NCI-H345 treated with DMSO at 0.1 percent for 48 hours (cell line): ENCODE results near the gene TLE6.
"Not testable (repeated sequence)": the region's sequence is repeated elsewhere in the genome, so short reads cannot be mapped to it uniquely, and the experiment has no call there.

Source experiments
- DNase-seq: peaks from one replicate; lab custom pipeline; 2025; ENCODE audit not compliant: unreplicated experiment; lab: John Stamatoyannopoulos, UW

Gene TLE6

DNA sequence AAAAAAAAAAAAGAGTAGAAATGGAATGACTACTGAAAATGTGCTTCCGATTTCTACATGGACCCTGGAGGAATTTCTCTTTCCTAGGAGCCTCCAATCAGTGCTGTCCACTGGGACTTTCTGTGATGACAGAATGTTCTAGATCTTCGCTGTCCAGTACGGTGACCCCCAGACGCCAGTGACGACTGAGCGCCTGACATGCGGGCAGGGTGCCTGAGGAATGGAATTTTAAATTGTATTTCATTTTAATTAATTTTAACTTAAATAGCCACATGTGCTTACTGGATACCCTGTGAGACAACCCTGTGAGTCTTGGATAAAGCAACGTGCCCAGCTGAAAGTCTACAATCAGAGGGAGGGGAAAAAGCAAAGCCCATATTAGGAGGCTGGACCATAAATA, 4.1 kb upstream of the TLE6 start:
- no peak for DNase-seq

DNA sequence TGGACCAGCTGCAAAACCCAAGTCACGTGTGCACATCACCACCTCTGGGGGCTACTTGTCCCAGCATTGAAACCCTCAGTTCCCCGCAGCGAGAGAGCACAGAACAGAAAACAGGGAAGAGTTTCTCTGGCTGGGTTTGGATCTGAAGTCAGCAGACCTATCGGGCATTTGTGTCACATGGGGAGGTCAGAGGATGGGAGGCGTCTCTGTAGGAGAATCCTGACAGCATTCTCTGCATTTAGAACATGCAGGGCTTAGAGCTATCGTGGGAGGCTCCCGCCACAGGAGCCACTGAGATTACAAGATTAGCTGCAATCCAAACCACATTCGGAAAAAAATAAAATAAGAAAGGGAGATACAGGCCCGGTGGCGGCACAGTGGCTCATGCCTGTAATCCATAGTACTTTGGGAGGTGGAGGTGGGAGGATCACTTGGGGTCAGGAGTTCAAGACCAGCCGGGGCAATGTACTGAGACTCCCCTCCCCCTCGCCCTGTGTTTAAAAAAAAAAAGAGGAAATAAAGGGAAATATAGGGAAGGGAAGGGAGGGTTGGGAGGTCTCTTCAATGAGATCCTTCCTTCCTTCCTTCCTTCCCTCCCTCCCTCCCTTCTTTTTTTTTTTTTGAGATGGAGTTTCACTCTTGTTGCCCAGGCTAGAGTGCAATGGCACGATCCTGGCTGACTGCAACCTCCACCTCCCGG, 2.9 kb upstream of the TLE6 start:
- no peak for DNase-seq

DNA sequence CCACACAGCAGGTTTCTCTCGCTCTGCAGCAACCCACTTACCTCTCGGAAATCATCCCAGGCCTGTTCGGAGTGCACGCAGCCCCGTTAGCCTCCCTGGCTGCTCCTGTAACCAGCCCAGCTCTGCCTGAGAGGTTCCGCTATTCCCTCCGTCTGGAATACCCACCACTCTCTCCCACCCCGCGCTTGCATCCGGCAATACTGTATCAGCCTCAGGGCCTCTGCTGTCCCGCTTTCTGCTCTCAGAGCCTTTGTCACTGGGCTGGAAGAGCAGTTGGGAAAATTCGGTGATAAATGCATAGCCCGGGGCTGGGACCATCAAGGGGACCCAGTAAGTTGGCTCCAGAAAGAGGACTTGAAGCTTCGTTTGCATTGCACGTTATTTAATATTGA, 759 bp upstream of the TLE6 start:
- DNase-seq = no peak

DNA sequence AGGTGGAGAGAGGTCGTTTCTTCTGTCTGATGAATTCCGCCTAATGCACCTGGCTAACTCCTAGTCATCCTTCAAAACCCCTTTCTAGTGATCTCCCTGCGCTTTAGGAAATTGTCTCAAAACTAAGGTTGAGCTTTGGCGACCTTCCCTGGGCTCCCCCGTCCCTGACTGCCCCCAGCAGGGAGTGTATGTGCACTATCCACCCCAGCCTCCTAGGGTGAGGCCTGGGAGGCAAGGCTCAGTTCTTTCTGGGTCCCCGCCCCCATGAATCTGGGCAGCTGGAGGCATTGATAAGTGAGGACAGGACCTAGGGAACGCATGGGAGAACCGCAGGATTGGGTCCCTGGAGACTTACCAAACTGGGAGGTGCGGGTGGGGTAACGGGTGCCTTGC, 378 bp downstream of the TLE6 start:
- no peak for DNase-seq

DNA sequence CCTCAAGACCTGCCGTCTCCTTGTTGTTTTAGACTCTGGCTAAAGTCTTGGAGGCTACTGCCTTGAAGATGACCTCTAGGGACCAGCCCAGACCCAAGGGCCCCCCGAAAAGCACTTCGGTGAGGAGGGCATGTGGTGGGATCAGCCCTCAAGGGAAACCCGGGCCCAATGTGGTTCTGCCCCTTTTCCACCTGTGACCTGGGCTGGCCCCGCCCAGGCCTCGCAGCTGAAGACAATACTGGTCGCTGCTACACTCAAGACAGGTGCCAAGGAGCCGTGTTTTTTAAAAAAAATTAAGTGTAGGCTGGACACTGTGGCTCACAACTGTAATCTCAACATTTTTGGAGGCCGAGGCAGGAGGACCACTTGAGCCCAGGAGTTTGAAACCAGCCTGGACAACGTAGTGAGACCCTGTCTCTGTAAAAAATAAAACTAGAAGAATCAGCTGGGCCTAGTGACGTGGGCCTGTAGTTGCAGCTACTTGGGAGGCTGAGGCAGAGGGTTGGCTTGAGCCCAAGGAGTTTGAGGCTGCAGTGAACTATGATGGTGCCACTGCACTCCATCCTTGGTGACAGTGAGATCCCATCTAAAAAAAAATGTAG, 903 bp downstream of the TLE6 start:
- no peak for DNase-seq

DNA sequence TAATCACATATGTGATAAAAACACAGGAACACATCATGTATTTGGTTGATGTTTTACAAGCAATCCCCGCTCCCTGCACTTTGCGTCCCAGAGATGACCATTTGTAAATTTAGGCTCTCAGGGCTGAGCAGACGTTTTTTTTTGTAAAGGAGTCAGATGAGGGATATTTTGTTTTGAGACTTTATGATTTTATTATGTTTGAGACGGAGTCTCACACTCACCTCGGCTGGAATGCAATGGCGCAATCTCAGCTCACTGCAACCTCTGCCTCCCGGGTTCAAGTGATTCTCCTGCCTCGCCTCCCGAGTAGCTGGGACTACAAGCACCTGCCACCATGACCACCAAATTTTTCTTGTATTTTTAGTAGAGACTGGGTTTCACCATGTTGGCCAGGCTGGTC, 1.4 kb downstream of the TLE6 start:
- DNase-seq = no peak

DNA sequence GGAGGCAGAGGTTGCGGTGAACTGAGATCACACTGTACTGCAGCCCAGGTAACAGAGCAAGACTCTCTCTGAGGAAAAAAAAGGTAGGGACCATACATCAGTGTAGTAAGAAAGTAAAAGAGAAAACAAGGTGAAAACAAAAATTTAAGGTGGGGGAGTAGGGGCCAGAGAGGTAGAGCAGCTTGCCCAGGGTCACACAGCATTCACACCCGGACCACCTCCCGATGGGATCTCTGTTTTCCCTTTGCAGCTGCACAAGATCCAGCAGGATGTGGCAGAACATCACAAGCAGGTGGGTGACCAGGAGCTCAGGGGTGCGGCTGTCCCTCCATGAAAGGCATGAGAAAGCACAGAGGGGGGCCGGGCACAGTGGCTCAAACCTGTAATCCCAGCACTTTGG, 4.5 kb downstream of the TLE6 start:
- DNase-seq = no peak

DNA sequence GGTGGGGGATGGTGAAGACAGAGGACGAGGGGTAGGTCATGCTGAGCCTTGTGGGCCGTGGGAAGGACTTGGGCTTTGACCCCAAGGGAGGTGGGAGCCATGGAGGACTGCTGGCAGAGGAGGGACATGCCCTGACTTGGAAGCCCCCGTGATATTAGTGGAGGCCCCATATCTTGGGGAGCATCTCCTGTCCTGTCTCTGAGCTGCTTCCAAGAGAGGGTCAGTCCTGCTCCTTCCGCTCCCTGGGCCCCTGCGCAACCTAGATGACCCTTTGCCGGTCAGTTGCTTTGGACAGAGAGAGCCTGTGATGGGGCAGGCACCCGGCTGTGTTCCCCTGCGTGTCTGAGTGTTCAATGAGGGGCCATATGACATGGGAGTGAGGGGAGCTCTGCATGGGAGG, 5.2 kb downstream of the TLE6 start:
- DNase-seq = no peak

DNA sequence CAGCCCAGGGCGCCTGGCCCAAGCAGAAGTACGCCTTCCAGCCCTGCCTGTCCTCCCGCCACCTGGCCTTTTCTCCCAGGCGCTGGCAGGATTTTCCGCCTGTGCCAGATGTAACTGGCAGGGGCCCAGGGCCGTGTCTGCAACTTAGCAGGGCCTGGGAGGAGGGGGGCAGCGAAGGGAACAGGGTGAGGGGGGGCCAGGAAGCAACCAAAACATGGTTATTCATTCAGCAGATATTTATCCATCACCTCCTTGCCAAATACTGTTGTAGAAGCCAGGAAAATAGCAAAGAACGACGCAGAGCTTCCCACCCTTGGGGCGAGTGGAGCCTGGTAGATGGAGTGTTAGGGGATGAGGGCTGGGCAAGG, 5.6 kb downstream of the TLE6 start:
- peak; percentile 60 for DNase-seq

DNA sequence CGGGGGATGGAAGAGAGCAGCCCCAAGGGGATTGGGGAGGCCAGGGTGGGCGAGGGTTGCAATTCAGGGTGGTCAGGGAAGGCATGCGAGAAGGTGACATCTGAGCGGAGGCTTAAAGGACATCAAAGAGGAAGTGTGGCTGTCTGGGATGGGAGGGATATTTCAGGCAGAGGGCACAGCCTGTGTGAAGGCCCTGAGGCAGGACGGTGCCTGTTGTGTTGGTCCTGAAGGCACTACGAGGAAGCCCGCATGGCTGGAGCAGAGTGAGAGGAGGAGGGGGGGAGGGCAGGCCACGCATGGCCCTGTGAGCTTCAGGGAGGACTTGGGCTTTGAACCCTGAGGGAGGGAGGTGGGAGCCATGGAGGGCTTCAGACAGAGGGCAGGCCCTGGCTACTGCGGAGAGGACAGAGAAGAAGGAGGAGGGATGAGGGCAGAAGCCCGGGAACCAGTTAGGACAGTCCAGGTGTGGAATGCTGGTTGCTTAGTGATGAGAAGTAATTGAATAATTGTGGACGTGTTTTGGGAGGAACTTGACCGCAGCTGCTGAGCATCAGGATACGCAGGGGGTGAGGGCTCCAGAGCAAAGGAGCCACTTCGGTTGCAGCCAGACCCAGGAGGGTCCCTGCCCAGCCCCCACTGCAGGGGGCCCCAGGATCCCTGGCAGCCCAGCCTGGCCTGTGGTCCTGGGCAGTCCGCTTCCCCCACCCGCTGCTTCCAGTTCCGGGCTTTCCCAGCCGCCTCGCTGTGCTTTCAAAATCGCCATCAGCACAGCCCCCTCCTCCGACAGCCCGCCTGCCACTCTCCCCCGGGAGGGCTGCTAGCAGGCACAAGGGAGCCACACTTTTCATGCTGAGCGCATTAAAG, 6.2 kb downstream of the TLE6 start:
- DNase-seq = peak; percentile 92

DNA sequence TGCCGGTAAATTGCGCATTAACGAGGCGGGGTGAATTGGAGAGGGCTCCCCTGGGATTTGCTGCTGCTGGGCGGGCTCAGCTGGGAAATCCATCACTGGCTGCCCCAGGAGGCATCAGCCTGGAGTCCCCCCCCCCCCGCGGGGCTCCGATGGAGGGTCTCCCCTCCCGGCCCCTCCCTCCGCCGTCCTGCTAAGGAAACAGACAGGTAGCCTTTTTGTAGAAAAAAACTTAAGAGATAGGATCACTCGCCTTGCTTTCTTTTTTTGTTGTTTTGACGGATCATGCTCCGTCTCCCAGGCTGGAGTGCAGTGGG, 6.8 kb downstream of the TLE6 start:
- DNase-seq = no peak

DNA sequence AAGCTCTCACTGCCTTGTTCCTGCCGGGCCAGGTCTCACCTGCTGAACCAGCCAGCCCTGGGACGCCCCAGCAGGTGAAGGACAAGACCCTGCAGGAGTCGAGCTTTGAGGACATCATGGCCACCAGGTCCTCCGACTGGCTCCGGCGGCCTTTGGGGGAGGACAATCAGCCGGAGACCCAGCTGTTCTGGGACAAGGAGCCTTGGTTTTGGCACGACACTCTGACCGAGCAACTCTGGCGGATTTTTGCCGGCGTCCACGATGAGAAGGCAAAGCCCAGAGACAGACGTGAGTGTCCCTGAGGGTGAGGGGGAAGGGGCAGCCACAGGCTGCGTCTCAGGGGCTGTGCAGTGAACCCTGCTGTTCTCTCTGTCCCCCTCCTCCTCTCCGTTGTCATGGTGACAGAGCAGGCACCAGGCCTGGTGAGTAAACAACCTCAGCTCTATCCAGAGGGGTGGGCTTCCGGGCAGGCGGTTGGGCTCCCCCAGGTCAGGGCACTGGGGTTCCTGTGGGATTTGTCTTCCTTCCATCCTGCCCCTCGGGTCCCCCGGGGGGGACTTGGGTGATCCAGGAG, 9.7 kb downstream of the TLE6 start:
- no peak for DNase-seq

DNA sequence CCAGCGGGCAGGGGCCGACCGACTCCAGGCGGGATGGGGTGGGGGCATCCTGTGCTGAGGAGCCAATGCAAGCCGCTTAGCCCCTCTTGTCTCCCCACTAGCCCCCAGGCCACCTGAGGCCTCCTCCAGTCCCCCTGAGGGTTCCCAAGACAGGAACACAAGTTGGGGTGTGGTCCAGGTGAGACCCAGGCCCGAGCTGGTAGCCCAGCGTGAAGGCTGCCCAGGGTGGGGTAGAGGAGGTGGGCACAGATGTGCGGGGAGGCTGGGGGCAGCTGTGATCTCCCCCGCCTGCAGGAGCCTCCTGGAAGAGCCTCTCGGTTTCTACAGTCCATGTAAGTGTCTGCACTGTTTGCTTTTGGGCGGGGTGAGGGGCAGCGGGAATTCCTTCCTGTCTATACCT, 10.4 kb downstream of the TLE6 start:
- DNase-seq = no peak

DNA sequence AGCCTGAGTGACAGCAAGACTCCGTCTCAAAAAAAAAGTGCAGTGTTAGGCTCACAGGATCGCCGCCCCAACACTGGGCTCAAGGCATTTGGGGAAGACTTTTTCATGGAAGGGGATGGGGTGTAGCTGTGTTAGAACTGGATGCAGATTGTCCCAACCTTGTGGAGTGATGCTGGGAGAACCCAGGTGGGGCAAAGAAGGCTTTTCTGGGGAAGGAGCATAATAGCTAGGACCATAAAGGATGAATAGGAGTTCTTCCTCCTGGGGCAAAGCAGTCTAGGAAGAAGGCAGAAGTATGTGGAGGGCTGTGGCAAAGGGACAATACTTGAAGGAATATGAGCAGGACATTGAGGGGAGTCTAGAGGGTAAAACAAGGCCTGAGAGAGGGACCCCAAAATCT, 11.2 kb downstream of the TLE6 start:
- DNase-seq = no peak

DNA sequence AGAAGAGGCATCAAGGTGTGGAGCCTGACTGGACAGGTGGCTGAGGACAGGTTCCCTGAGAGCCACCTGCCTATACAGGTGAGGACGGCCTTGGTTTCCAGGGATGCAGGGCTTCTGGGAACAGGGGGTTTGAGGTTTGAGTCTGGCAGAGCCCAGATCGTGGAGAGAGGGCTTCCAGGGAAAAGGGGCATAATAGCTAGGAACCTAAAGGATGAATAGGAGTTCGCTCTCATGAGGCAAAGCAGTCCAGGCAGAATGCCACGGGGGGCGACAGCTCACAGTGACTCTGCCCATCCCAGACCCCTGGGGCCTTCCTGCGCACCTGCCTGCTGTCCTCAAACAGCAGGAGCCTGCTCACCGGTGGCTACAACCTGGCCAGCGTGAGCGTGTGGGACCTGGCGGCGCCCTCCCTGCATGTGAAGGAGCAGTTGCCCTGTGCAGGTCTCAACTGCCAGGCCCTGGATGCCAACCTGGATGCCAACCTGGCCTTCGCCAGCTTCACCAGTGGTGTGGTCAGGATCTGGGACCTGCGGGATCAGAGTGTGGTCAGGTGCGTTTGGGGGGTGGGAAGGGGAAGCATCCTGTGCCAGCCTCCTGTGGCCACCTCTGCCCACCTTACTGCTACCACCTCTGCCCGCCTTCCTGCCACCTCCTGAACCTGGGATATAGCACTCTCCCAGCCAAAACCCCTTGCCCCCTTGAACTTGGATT, 12.0 kb downstream of the TLE6 start:
- no peak for DNase-seq

DNA sequence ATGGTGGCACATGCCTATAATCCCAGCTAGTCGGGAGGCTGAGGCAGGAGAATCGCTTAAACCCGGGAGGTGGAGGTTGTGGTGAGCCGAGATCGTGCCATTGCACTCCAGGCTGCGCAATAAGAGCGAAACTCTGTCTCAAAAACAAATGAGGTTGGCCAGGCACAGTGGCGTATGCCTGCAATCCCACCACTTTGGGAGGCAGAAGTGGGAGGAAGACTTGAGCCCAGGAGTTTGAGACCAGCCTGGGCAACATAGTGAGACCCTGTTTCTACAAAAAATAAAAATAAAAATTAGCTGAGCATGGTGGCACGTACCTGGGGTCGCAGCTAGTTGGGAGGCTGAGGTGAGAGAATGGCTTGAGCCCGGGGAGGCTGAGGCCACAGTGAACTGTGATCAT, 15.0 kb downstream of the TLE6 start:
- DNase-seq = not testable (repeated sequence)

DNA sequence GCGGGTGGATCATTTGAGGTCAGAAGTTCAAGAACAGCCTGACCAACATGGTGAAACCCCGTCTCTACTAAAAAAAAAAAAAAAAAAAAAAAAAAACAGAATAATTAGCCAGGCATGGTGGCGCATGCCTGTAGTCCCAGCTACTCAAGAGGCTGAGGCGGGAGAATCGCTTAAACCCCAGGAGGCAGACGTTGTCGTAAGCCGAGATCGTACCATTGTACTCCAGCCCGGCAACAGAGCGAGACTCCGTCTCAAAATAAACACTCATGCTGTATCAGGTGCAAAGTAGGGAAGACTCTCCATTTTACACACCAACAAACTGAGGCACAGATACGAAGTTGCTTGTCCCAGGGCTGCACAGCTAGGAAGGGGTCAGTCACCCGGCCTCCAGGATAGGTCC, 15.6 kb downstream of the TLE6 start:
- DNase-seq = no peak

DNA sequence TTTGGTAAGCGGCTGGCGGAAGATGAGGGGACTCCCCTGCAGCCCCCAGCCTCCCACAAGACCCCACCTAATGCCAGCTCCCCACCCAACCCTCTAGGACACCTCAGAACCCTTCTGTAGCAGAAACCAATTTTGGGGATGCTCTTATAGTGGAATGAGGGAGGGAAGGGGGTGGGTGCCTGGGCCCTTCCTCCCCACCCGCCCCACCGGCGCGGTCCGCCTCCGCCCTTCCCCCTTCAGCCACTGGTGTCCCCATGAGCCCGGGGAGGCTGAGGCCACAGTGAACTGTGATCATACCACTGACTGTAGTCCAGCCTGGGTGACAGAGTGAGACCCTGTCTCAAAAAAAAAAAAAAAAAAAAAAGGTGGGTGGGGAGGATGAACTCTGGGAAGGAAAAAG, 16.2 kb downstream of the TLE6 start:
- DNase-seq = no peak

DNA sequence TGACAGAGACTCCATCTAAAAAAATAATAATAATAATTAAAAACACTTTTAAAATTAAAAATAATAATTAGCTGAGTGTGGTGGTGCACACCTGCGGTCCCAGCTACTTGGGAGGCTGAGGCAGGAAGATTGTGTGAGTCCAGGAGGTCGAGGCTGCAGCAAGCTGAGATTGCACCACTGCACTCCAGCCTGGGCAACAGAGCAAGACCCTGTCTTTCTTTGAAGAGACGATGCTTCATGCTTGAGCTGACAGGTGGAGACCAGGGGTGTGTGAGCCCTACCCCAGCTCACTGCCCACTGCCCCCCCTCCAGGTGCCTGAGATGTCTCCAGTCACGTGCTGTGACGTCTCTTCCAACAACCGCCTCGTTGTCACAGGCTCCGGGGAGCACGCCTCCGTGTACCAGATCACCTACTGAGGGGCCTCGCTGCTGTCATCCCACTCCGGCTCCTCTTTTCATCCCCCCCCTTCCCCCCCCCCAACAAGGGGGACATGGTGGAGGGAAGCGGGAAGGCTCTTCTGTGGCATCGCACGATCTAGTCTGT, 17.3 kb downstream of the TLE6 start:
- no peak for DNase-seq

DNA sequence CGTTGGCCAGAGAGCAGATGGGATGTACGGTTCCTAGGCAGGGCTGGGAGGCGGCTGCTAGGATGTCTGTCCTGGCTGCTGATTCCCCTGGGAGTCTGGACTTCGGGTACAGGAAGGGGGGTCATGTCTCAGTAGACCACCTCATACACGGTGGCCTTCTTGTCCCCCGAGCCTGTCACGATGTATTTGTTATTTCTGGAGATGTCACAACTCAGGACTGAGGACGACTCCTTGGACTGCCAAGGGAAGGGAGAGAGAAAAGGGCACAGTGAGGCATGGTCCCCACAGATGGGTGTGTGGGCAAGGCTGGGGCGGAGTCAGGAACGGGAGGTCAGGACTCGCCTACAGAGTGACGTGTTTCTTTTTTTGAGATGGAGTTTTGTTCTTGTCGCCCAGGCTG, 20.4 kb downstream of the TLE6 start:
- DNase-seq = no peak

DNA sequence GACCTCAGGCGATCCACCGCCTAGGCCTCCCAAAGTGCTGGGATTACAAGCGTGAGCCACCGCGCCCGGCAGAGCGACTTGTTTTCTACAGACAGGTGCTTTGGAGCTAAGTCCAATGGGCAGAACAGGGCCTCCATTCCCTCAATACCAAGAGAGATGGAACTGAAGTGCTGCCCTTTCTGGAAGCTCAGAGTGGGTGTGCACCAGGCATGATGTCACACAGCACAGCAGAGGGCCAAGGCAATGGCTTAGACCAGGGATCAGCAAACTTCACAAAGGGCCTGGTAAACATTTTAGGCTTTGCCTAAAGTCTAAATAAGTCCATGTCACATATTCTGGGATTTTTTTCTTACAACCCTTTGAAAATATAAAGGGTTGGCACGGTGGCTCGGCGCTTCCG, 21.3 kb downstream of the TLE6 start:
- no peak for DNase-seq
